Endothelial cell of umbilical vein (primary cell): Measurements from ENCODE around the gene NEDD9. TPM values are rescaled to one million over a fixed set of nuclear protein-coding genes. Genes with fewer than 3 reads are reported as not detected.

Source experiments
- BruUV-seq: library from RNA; stranded (reverse); fragments of 400-500 nt; replicated peaks from 2 replicates; lab custom pipeline; 2021; lab: Mats Ljungman, UMichigan
- CTCF ChIA-PET: fragments of 300-600, 350-600 bp; sonication (Branson Sonifier 250); formaldehyde crosslinking; loops from one replicate; lab custom pipeline; 2021; ENCODE audit warnings: antibody characterized with exemption, inconsistent platforms; lab: Charles Lee
- POLR2A ChIA-PET: fragments of 300-600, 350-600 bp; sonication (Branson Sonifier 250); formaldehyde crosslinking; loops from one replicate; lab custom pipeline; 2021; ENCODE audit warnings: antibody characterized with exemption, inconsistent platforms; lab: Charles Lee
- DNase-seq: peaks from one replicate; pipeline ENCODE4 v3.0.0-alpha.2; 2011; ENCODE audit warnings: low read depth, low spot score
- FAIRE-seq: peaks from 2 replicates; lab custom pipeline; 2011; peaks lifted over from hg19 to GRCh38; lab: Jason Lieb, UNC
- H2AFZ ChIP-seq: 2 replicates; pipeline ENCODE4 v1.6.0; 2012; ENCODE audit warnings: low read depth, low read length, control low read depth, inconsistent platforms
- H3K27ac ChIP-seq: 2 replicates; pipeline ENCODE4 v1.5.1; 2011; ENCODE audit warnings: low read depth, mild to moderate bottlenecking, control low read depth, low read length, moderate library complexity; ENCODE audit not compliant: insufficient read depth
- H3K27me3 ChIP-seq, 2 experiments: 2 replicates each; pipeline versions ENCODE4 v1.6.0 to v1.6.1; 2011; ENCODE audit warnings: low read length in 2 of 2, mixed read lengths in 1 of 2; ENCODE audit not compliant: control insufficient read depth in 2 of 2, insufficient read depth in 2 of 2
- H3K36me3 ChIP-seq, 2 experiments: 2 replicates in 1 of 2; 3 replicates in 1 of 2; pipeline ENCODE4 v1.5.1; 2011; ENCODE audit warnings: low read length in 2 of 2, mild to moderate bottlenecking in 1 of 2, moderate library complexity in 1 of 2; ENCODE audit not compliant: control insufficient read depth in 2 of 2, insufficient read depth in 2 of 2; ENCODE audit errors: extremely low read depth in 1 of 2
- H3K4me1 ChIP-seq: 3 replicates; pipeline ENCODE4 v1.5.1; 2011; ENCODE audit warnings: mild to moderate bottlenecking, low read length; ENCODE audit not compliant: control insufficient read depth, insufficient read depth; ENCODE audit errors: extremely low read depth
- H3K4me2 ChIP-seq: 2 replicates; pipeline ENCODE4 v1.6.1; 2011; ENCODE audit warnings: low read length, control low read depth, mixed read lengths; ENCODE audit not compliant: insufficient read depth
- H3K4me3 ChIP-seq, 3 experiments: fragments of 200-600 bp in 1 of 3; sonication (generic), shearing (Covaris generic) in 1 of 3; replicated peaks in 1 of 3; 2 replicates each; pipeline ENCODE4 v1.5.1; 2011 to 2016; ENCODE audit warnings: control low read depth in 3 of 3, low read length in 3 of 3, mild to moderate bottlenecking in 2 of 3, inconsistent platforms in 1 of 3, low read depth in 1 of 3, moderate library complexity in 1 of 3; ENCODE audit not compliant: insufficient read depth in 1 of 3
- H3K79me2 ChIP-seq: 2 replicates; pipeline ENCODE4 v1.6.0; 2012; ENCODE audit warnings: low read length, inconsistent platforms; ENCODE audit not compliant: control insufficient read depth, insufficient read depth
- H3K9ac ChIP-seq: replicated peaks from 2 replicates; pipeline ENCODE3; 2011; ENCODE audit warnings: low read length, control low read depth; ENCODE audit not compliant: insufficient read depth; ENCODE audit errors: extremely low read depth
- H3K9me1 ChIP-seq: replicated peaks from 3 replicates; pipeline ENCODE4 v1.6.0; 2011; ENCODE audit warnings: mild to moderate bottlenecking, low read length; ENCODE audit not compliant: control insufficient read depth, insufficient read depth; ENCODE audit errors: extremely low read depth
- H3K9me3 ChIP-seq: replicated peaks from 2 replicates; pipeline ENCODE4 v1.5.1; 2012; ENCODE audit warnings: low read length, inconsistent platforms; ENCODE audit not compliant: control insufficient read depth, insufficient read depth
- H4K20me1 ChIP-seq: replicated peaks from 2 replicates; pipeline ENCODE3; 2011; ENCODE audit warnings: mild to moderate bottlenecking, low read length; ENCODE audit not compliant: control insufficient read depth, insufficient read depth; ENCODE audit errors: extremely low read depth
- CTCF ChIP-seq, 2 donors: IDR thresholded peaks; 1 replicate in 1 of 2; 2 replicates in 1 of 2; pipeline ENCODE4 v1.5.1; 2011; ENCODE audit warnings: low read length in 2 of 2, mild to moderate bottlenecking in 2 of 2, moderate library complexity in 2 of 2, control low read depth in 1 of 2, inconsistent platforms in 1 of 2, low read depth in 1 of 2; ENCODE audit not compliant: insufficient read depth in 1 of 2; ENCODE audit errors: extremely low read depth in 1 of 2
- EZH2 ChIP-seq: IDR thresholded peaks from 2 replicates; pipeline ENCODE4 v1.6.1; 2012; ENCODE audit warnings: borderline replicate concordance, low read depth, mild to moderate bottlenecking, moderate library complexity, low read length, inconsistent platforms; ENCODE audit not compliant: severe bottlenecking
- FOS ChIP-seq: IDR thresholded peaks from 2 replicates; pipeline ENCODE4 v1.6.1; 2011; ENCODE audit warnings: mild to moderate bottlenecking, low read length, moderate library complexity, borderline replicate concordance; ENCODE audit not compliant: insufficient read depth
- GATA2 ChIP-seq: IDR thresholded peaks from 2 replicates; pipeline ENCODE4 v1.7.0; 2011; ENCODE audit warnings: low read depth, mild to moderate bottlenecking, moderate library complexity, mixed read lengths, low read length; ENCODE audit not compliant: insufficient read length, insufficient read depth
- JUN ChIP-seq: IDR thresholded peaks from 2 replicates; pipeline ENCODE4 v1.6.1; 2011; ENCODE audit warnings: borderline replicate concordance, low read depth; ENCODE audit not compliant: insufficient read length, insufficient read depth
- MAX ChIP-seq: IDR thresholded peaks from 2 replicates; pipeline ENCODE4 v1.6.1; 2011; ENCODE audit not compliant: insufficient read depth, insufficient read length
- MYC ChIP-seq: IDR thresholded peaks from one replicate; pipeline ENCODE4 v1.6.1; 2011; ENCODE audit warnings: mild to moderate bottlenecking, low read depth, low read length
- POLR2A ChIP-seq: IDR thresholded peaks from 2 replicates; pipeline ENCODE4 v1.6.1; 2012; ENCODE audit warnings: low read depth, mild to moderate bottlenecking, control low read depth, low read length
- POLR2AphosphoS5 ChIP-seq: IDR thresholded peaks from 2 replicates; pipeline ENCODE4 v1.6.1; 2012; ENCODE audit warnings: low read depth, mild to moderate bottlenecking, control low read depth, low read length, moderate library complexity; ENCODE audit not compliant: insufficient read depth
- dilution Hi-C: fragments of 300-500 bp; cut with MboI; formaldehyde crosslinking; loops from one replicate; pipeline ENCODE4 v1.15.0; 2019; ENCODE audit warnings: low sequenced_read_pairs; ENCODE audit not compliant: extremely low pct_ligation_motif_present
- intact Hi-C: fragments of 100-400 bp; cut with micrococcal nuclease; formaldehyde crosslinking; loops from one replicate; pipeline ENCODE4 v1.10.0; 2022
- polyA plus RNA-seq, 4 experiments: library from polyadenylated mRNA; depleted of rRNA in 3 of 4; stranded (reverse) in 3 of 4; unstranded in 1 of 4; fragments of >200 nt; gene quantifications; 2 replicates each; pipeline versions ENCODE4 v1.2.1 to v1.2.3, GENCODE V29; 2011 to 2012; ENCODE audit warnings: missing spikeins in 1 of 4
- total RNA-seq: library from RNA; stranded (reverse); gene quantifications from 2 replicates; pipeline ENCODE4 v1.2.3, GENCODE V29; 2021

NEDD9 gene
- total and polyA plus RNA-seq, 2 donors (not counting 3 experiments of a cell fraction or from before 2014, with no cell fraction given) = 55.2 to 61.0 TPM

- Histone ChIP-seq H3K9ac (no peak overlapping the region), H3K79me2 (peaks cover 46% of the 10 kb centered on the region), H3K27ac (peak overlapping the region; percentile 42), H3K9me1 (no peaks in the 10 kb centered on the region), H3K4me1 (peaks cover 56% of the 10 kb centered on the region), H3K9me3 (no peaks in the 10 kb centered on the region), H2AFZ (no peak overlapping the region), H3K27me3 (no peaks in the 10 kb centered on the region), H4K20me1 (no peaks in the 10 kb centered on the region), H3K36me3 (peaks cover 11 to 24% of the 10 kb centered on the region in 2 experiments), H3K4me3 (no peak overlapping the region), H3K4me2 (no peak overlapping the region)
- no peak for TF ChIP-seq POLR2AphosphoS5
- no peak for TF ChIP-seq POLR2A
- no peak for TF ChIP-seq MYC
- no peak for TF ChIP-seq MAX
- TF ChIP-seq FOS = no peak
- no peak for TF ChIP-seq EZH2
- TF ChIP-seq GATA2 = no peak
- TF ChIP-seq CTCF (IDR thresholded peaks at IDR 0.05; ENCODE audit: extremely low read depth in 1 of 2, insufficient read depth in 1 of 2, low read depth in 1 of 2, low read length in 2 of 2) = no peak
- no peak for TF ChIP-seq JUN
- intact Hi-C loops = no loop called here
- CTCF ChIA-PET = no interaction called here
- dilution Hi-C loops = no loop called here
- POLR2A ChIA-PET = no interaction called here
- BruUV-seq = no TSS peak
- no peak for DNase-seq
- FAIRE-seq = no peak
Observed at GRCh38 chr6:11201015-11201414, 31.5 kb downstream of the NEDD9 start.
